ENCODE results near the gene FIGNL2. TPM values are rescaled to one million over a fixed set of nuclear protein-coding genes. Genes with fewer than 3 reads are reported as not detected.
A peak's percentile ranks its signal among the peaks of the same experiment; 100 is the strongest.

The FIGNL2 gene
- total and polyA plus RNA-seq, 2 of the 4 experiments (the other 2 are of a cell fraction): under 0.01 to 0.12 TPM

- Histone ChIP-seq H2BK5ac (ENCODE audit: low read depth, low read length, poor library complexity, severe bottlenecking) (peak overlapping the region; percentile 86), H2AFZ (replicated peaks; ENCODE audit: low read length, poor library complexity) (no peak overlapping the region), H3K18ac (ENCODE audit: low read depth, low read length) (peak overlapping the region; percentile 87), H3K4ac (ENCODE audit: low read depth, low read length) (peak overlapping the region; percentile 90), H4K91ac (ENCODE audit: insufficient read depth, low read depth, low read length) (peak overlapping the region; percentile 91), H4K8ac (ENCODE audit: low read depth in 2 of 2, low read length in 2 of 2) (peak overlapping the region; percentile 60 to 84; a peak in 3 of 4 replicates), H2BK120ac (ENCODE audit: low read depth, low read length) (peak overlapping the region; percentile 89), H3K9me3 (ENCODE audit: control insufficient read depth, insufficient read depth, low read length) (no peaks in the 10 kb centered on the region), H3K36me3 (ENCODE audit: control insufficient read depth, insufficient read depth, low read length) (peaks cover 5% of the 10 kb centered on the region; the same call in 1 of the 2 replicates), H3K9ac (ENCODE audit: low read depth, low read length) (no peak overlapping the region), H4K5ac (ENCODE audit: low read depth, low read length) (peak overlapping the region; percentile 95), H3K27me3 (ENCODE audit: control insufficient read depth, insufficient read depth, low read length) (no peaks in the 10 kb centered on the region), H3K4me3 (ENCODE audit: insufficient read depth, low read depth, low read length) (no peak overlapping the region), H3K56ac (ENCODE audit: extremely low read depth, insufficient read depth, low read length) (peak overlapping the region; percentile 36; the same call in 1 of the 2 replicates), H3K9me1 (ENCODE audit: insufficient read depth, low read length) (peaks cover 7% of the 10 kb centered on the region), H2BK15ac (ENCODE audit: low read depth, low read length) (peak overlapping the region; percentile 78; the same call in 2 of the 3 replicates), H2AK9ac (replicated peaks; ENCODE audit: low read depth, low read length, poor library complexity) (no peak overlapping the region), H3K4me1 (ENCODE audit: control insufficient read depth, insufficient read depth, low read length) (peaks cover 8% of the 10 kb centered on the region), H2AK5ac (ENCODE audit: low read depth, low read length) (peak overlapping the region; percentile 94), H3K4me2 (ENCODE audit: low read depth, low read length) (peak overlapping the region; percentile 43; the same call in 1 of the 2 replicates), H2BK20ac (ENCODE audit: low read depth, low read length) (peak overlapping the region; percentile 73), H3K27ac (ENCODE audit: insufficient read depth, low read length) (peak overlapping the region; percentile 48; the same call in 1 of the 2 replicates), H4K20me1 (ENCODE audit: insufficient read depth, low read length) (no peaks in the 10 kb centered on the region), H3K23ac (ENCODE audit: low read depth, low read length) (peak overlapping the region; percentile 67; the same call in 1 of the 2 replicates), H3K14ac (replicated peaks; ENCODE audit: low read depth, low read length) (peak overlapping the region; percentile 96), H3K79me1 (ENCODE audit: low read depth in 1 of 2, low read length in 2 of 2) (no peaks in the 10 kb centered on the region; a peak in 1 of 4 replicates)
- ChIA-PET POLR2A (ENCODE audit: unreplicated experiment) (no interaction called here), CTCF (no interaction called here)
- ATAC-seq (ENCODE audit: low read depth): peak; percentile 96
- intact Hi-C loops (cut with micrococcal nuclease) (no loop called here), in situ Hi-C loops (cut with MboI; ENCODE audit: low sequenced_read_pairs) (no loop called here), dilution Hi-C loops (cut with HindIII; ENCODE audit: low sequenced_read_pairs, unreplicated experiment) (no loop called here)
- BruUV-seq (replicated peaks): no TSS peak
- peak; percentile 80 for DNase-seq
- TF ChIP-seq RAD21 (IDR thresholded peaks at IDR 0.05; ENCODE audit: low read length) (no peak), MAZ (IDR thresholded peaks at IDR 0.05; ENCODE audit: borderline replicate concordance, low read depth, low read length) (0 out of 2 replicates have a peak, but pooled peaks have one; percentile 47)
- WGBS, 2 experiments (ENCODE audit: extremely low coverage in 2 of 2, insufficient read length in 1 of 2): 80% methylated on average over 1 of the region's 6 CpGs; no CpG with 5 or more reads in 1 of the 2 experiments
Measured at GRCh38 chr12:51788876-51789275, 59.6 kb downstream of the FIGNL2 start.

Measured in IMR-90 (cell line).